ENCODE results near the gene EPHA8. TPM values are rescaled to one million over a fixed set of nuclear protein-coding genes. Genes with fewer than 3 reads are reported as not detected.

Gene EPHA8
- total RNA-seq, 4 donors from 2014 or later = not detected

DNA sequence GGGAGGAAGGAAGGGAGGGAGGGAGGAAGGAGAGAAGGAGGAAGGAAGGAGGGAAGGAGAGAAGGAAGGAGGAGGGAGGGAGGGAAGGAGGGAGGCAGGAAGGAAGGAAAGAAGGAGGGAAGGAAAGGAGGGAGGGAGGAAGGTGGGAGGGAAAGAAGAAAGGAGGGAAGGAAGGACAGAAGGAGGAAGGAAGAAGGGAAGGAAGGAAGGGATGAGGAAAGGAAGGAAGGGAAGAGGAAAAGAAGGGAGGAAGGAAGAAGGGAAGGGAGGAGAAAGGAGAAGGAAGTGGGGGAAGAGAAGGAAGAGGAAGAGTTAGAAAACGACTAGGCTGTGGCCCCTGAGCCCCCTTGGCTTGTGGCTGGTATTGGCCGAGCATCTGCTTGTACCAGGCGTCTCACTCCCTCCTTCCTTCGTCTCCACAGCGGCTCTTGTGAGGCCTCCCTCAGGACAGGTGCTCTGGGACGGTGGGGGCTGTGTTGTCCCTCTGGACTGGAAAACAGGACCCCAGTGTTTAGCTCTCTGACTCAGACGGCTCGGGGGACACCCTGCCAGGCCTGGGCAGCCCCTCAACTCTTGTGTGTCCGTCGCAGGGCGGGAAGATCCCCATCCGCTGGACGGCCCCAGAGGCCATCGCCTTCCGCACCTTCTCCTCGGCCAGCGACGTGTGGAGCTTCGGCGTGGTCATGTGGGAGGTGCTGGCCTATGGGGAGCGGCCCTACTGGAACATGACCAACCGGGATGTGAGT is 37.0 kb downstream of the EPHA8 start:
- TF ChIP-seq POLR2A (IDR thresholded peaks at IDR 0.05; ENCODE audit: low read depth) (no peak), POLR2AphosphoS5 (IDR thresholded peaks at IDR 0.05) (no peak), EP300 (IDR thresholded peaks at IDR 0.05) (no peak)
- TF ChIP-seq, protein P1, sequence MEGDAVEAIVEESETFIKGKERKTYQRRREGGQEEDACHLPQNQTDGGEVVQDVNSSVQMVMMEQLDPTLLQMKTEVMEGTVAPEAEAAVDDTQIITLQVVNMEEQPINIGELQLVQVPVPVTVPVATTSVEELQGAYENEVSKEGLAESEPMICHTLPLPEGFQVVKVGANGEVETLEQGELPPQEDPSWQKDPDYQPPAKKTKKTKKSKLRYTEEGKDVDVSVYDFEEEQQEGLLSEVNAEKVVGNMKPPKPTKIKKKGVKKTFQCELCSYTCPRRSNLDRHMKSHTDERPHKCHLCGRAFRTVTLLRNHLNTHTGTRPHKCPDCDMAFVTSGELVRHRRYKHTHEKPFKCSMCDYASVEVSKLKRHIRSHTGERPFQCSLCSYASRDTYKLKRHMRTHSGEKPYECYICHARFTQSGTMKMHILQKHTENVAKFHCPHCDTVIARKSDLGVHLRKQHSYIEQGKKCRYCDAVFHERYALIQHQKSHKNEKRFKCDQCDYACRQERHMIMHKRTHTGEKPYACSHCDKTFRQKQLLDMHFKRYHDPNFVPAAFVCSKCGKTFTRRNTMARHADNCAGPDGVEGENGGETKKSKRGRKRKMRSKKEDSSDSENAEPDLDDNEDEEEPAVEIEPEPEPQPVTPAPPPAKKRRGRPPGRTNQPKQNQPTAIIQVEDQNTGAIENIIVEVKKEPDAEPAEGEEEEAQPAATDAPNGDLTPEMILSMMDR (IDR thresholded peaks at IDR 0.05) = no peak

DNA sequence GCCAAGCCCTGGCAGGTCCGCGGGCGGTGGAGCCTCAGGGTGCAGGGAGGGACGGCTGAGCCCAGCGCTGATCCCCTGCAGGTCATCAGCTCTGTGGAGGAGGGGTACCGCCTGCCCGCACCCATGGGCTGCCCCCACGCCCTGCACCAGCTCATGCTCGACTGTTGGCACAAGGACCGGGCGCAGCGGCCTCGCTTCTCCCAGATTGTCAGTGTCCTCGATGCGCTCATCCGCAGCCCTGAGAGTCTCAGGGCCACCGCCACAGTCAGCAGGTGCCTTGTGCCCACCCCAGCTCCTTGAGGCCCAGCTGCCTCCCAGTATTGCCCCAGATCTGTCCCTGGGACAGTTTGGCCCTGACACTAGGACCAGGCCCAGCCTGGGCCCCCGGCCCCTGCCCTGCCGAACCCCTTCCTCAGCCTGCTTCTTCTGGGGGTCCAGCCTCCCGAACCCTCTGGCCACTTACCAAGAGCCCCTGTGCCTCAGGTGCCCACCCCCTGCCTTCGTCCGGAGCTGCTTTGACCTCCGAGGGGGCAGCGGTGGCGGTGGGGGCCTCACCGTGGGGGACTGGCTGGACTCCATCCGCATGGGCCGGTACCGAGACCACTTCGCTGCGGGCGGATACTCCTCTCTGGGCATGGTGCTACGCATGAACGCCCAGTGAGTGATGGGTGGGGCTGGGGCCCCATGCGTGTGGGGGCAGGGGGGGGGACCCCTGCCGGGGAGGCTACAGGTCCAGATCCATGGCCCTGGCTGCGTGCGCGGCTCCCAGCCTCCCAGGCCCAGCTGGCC is 37.7 kb downstream of the EPHA8 start:
- no peak overlapping the region for H3K27ac ChIP-seq (replicated peaks in 1 of 4)
- WGBS = 87% methylated on average over 24 of the region's 39 CpGs
- no peaks in the 10 kb centered on the region for H3K36me3 ChIP-seq
- H3K9me3 ChIP-seq = no peaks in the 10 kb centered on the region
- intact Hi-C loops (cut with DNase I) = no loop called here
- peaks cover 0 to 83% (median 1%) of the 10 kb centered on the region in 4 donors for H3K27me3 ChIP-seq
- H3K4me3 ChIP-seq = no peak overlapping the region
- no peaks in the 10 kb centered on the region for H3K4me1 ChIP-seq
- no peak for DNase-seq (ENCODE audit: extremely low spot score)
- TF ChIP-seq, protein P1 (IDR thresholded peaks at IDR 0.05) = no peak
- TF ChIP-seq POLR2A (IDR thresholded peaks at IDR 0.05; ENCODE audit: low read depth) (no peak), EP300 (IDR thresholded peaks at IDR 0.05) (no peak), POLR2AphosphoS5 (IDR thresholded peaks at IDR 0.05) (no peak)

More for the DNA sequence above, 37.0 kb downstream of the EPHA8 start:
- Histone ChIP-seq H3K27ac (replicated peaks in 1 of 4) (no peak overlapping the region), H3K9me3 (no peaks in the 10 kb centered on the region), H3K4me3 (no peak overlapping the region), H3K27me3 (peaks cover 0 to 80% (median 1%) of the 10 kb centered on the region in 4 donors), H3K36me3 (no peaks in the 10 kb centered on the region), H3K4me1 (no peaks in the 10 kb centered on the region)
- intact Hi-C loops (cut with DNase I) = no loop called here
- 66% methylated on average over 19 of the region's 22 CpGs for WGBS
- DNase-seq (ENCODE audit: extremely low spot score) = no peak

DNA sequence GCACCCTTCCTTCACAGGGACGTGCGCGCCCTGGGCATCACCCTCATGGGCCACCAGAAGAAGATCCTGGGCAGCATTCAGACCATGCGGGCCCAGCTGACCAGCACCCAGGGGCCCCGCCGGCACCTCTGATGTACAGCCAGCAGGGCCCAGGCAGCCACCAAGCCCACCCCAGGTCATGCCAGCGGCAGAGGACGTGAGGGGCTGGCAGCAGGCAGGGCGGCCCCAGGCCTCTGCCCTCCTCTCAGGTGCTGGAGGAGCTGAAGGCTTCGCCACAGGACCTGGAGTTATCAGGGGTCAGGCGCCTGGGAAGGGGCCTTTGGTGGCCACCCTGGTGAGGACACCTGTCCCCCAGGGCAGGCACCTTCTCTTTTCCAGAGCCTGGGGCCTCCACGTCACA is 38.3 kb downstream of the EPHA8 start:
- TF ChIP-seq EP300 (IDR thresholded peaks at IDR 0.05) = no peak
- no peak for TF ChIP-seq POLR2AphosphoS5 (IDR thresholded peaks at IDR 0.05)
- TF ChIP-seq POLR2A (IDR thresholded peaks at IDR 0.05; ENCODE audit: low read depth) = no peak
- TF ChIP-seq, protein P1 (IDR thresholded peaks at IDR 0.05) = no peak
- WGBS = 95% methylated on average over 6 of the region's 12 CpGs
- no peaks in the 10 kb centered on the region for H3K4me1 ChIP-seq
- H3K4me3 ChIP-seq = no peak overlapping the region
- no peaks in the 10 kb centered on the region for H3K36me3 ChIP-seq
- H3K9me3 ChIP-seq = no peaks in the 10 kb centered on the region
- intact Hi-C loops (cut with DNase I) = no loop called here
- peaks cover 0 to 89% (median 1%) of the 10 kb centered on the region in 4 donors for H3K27me3 ChIP-seq
- H3K27ac ChIP-seq (replicated peaks in 1 of 4) = no peak overlapping the region
- DNase-seq (ENCODE audit: extremely low spot score) = no peak

DNA sequence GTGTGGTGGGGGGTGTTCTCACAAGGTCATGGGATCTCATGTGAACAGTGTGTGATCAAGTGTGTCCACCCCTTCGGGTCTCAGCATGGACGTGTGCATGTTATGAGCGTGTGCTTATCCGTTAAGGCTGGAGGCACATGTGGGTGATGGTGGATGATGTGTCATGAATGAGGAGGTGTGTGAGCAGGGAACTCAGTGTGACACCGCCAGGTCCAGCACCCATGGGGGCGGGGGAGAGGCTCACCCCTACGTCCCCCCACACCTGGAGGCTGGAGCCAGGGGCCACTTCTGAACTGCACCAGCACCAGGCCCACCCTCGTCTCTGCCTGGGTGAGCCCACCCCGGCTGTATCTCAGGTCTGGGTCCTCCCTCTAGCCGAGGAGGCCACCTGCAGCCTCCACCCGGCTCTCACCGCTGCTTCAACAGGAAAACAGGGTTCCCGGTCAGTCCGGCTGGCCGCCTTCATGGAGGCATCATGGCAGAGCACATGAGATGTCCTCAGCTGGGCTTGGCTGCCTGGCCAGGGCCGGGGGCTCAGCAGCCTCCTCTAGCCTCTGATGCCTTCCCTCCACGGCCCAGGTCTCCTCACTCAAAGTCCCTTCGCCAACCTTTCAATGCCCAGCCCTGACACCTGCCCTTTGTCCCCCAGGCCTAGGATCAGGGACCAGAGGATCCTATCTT is 38.9 kb downstream of the EPHA8 start:
- 82% methylated on average over 12 of the region's 18 CpGs for WGBS
- Histone ChIP-seq H3K4me3 (no peak overlapping the region), H3K4me1 (no peaks in the 10 kb centered on the region), H3K9me3 (no peaks in the 10 kb centered on the region), H3K27ac (replicated peaks in 1 of 4) (no peak overlapping the region), H3K27me3 (peaks cover 0 to 92% (median 2%) of the 10 kb centered on the region in 4 donors), H3K36me3 (no peaks in the 10 kb centered on the region)
- intact Hi-C loops (cut with DNase I) = no loop called here
- DNase-seq (ENCODE audit: extremely low spot score) = no peak
- no peak for TF ChIP-seq EP300 (IDR thresholded peaks at IDR 0.05)
- TF ChIP-seq POLR2A (IDR thresholded peaks at IDR 0.05; ENCODE audit: low read depth) = no peak

DNA sequence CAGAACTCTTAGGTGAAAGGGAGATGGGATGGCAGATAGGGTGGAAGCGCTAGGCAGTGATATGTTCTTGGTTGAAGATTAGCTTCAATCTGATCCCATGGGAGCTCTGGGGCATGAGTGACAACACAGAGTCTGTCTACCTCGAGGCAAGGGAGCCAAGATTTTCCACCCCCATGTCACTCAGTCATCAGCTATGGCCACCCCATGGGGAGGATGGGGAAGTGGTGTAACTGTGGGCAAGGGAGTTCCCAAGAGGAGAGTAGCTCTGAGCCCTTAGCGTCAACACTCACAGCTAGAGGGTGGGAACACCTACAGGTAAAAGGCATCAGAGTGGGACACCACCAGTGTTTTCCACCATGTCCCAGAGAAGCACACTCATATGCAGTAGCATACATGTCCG is 42.9 kb downstream of the EPHA8 start:
- intact Hi-C loops (cut with DNase I) = no loop called here
- Histone ChIP-seq H3K27me3 (peaks cover 0 to 94% (median 6%) of the 10 kb centered on the region in 4 donors), H3K4me3 (no peak overlapping the region), H3K4me1 (no peaks in the 10 kb centered on the region), H3K36me3 (no peaks in the 10 kb centered on the region), H3K27ac (replicated peaks in 1 of 4) (no peak overlapping the region), H3K9me3 (no peaks in the 10 kb centered on the region)
- no peak for DNase-seq (ENCODE audit: extremely low spot score)
- TF ChIP-seq EP300 (IDR thresholded peaks at IDR 0.05) (no peak), POLR2AphosphoS5 (IDR thresholded peaks at IDR 0.05) (no peak), POLR2A (IDR thresholded peaks at IDR 0.05; ENCODE audit: low read depth) (no peak)
- WGBS = 52% methylated on average over 4 of the region's 4 CpGs
